K562 (cell line): ENCODE data around the gene FOCAD. TPM values are rescaled to one million over a fixed set of nuclear protein-coding genes. Genes with fewer than 3 reads are reported as not detected.

ENCODE experiments used
- ATAC-seq: fragments of 200-7000 bp; cut with Tn5 transposase; 3 replicates; pipeline ENCODE4 v1.9.1; 2020; ENCODE audit warnings: moderate library complexity
- BruUV-seq: library from RNA; stranded (reverse); fragments of 400-500 nt; replicated peaks from 2 replicates; lab custom pipeline; 2021; lab: Mats Ljungman, UMichigan
- CTCF ChIA-PET: fragments of 300-600 bp; formaldehyde crosslinking; extraction: SDS; loops from one replicate; lab custom pipeline; 2021; ENCODE audit warnings: low intra/inter-chr PET ratio; lab: Yijun Ruan, JAX
- POLR2A ChIA-PET: fragments of 300-600, 350-650 bp; sonication (Branson Sonifier 250); formaldehyde crosslinking; extraction: SDS; loops from one replicate; lab custom pipeline; 2021; ENCODE audit warnings: antibody characterized with exemption, inconsistent platforms; lab: Yijun Ruan, JAX
- DNase-seq, 4 experiments: peaks; one replicate each; pipeline versions ENCODE4 v3.0.0 to v3.0.0-alpha.2; 2011 to 2018; ENCODE audit warnings: low spot score in 3 of 4, mixed read lengths in 3 of 4; ENCODE audit errors: extremely low read depth in 1 of 4
- FAIRE-seq: peaks from 2 replicates; lab custom pipeline; 2011; peaks lifted over from hg19 to GRCh38; lab: Jason Lieb, UNC
- H2AFZ ChIP-seq: 2 replicates; pipeline ENCODE4 v1.6.0; 2011; ENCODE audit warnings: low read depth, low read length, control low read depth, inconsistent platforms
- H3K27ac ChIP-seq: fragments of 200-600 bp; 3 replicates; pipeline ENCODE4 v1.8.0; 2011; ENCODE audit warnings: low read depth, mild to moderate bottlenecking, control low read depth, inconsistent platforms, low read length, moderate library complexity, mixed read lengths; ENCODE audit errors: extremely low read depth
- H3K27me3 ChIP-seq, 2 experiments: fragments of 300-600 bp in 1 of 2; 2 replicates in 1 of 2; 3 replicates in 1 of 2; pipeline versions ENCODE4 v1.6.0 to v1.8.0; 2011; ENCODE audit warnings: inconsistent platforms in 2 of 2, low read length in 2 of 2, mild to moderate bottlenecking in 1 of 2, mixed read lengths in 1 of 2, moderate library complexity in 1 of 2; ENCODE audit not compliant: control insufficient read depth in 2 of 2, insufficient read depth in 2 of 2
- H3K36me3 ChIP-seq: fragments of 300-600 bp; 3 replicates; pipeline ENCODE4 v1.8.0; 2011; ENCODE audit warnings: mild to moderate bottlenecking, low read length, inconsistent platforms; ENCODE audit not compliant: control insufficient read depth, insufficient read depth
- H3K4me1 ChIP-seq, 2 experiments: fragments of 200-600 bp in 1 of 2; replicated peaks in 1 of 2; 2 replicates in 1 of 2; 3 replicates in 1 of 2; pipeline versions ENCODE4 v1.5.1 to v1.8.0; 2011; ENCODE audit warnings: inconsistent platforms in 2 of 2, low read length in 2 of 2, mild to moderate bottlenecking in 1 of 2, mixed read lengths in 1 of 2, moderate library complexity in 1 of 2; ENCODE audit not compliant: control insufficient read depth in 2 of 2, insufficient read depth in 2 of 2
- H3K4me2 ChIP-seq: 2 replicates; pipeline ENCODE4 v1.6.1; 2011; ENCODE audit warnings: low read length, control low read depth, inconsistent platforms, mixed read lengths; ENCODE audit not compliant: insufficient read depth
- H3K4me3 ChIP-seq: fragments of 200-600 bp; sonication (generic), shearing (Covaris generic); 2 replicates; pipeline ENCODE4 v1.5.1; 2016; ENCODE audit warnings: control low read depth, inconsistent platforms
- H3K79me2 ChIP-seq: fragments of 200-600 bp; 3 replicates; pipeline ENCODE4 v1.8.0; 2011; ENCODE audit warnings: low read length, inconsistent platforms; ENCODE audit not compliant: control insufficient read depth, insufficient read depth
- H3K9ac ChIP-seq, 2 experiments: 2 replicates each; pipeline versions ENCODE4 v1.6.0 to v1.6.1; 2011; ENCODE audit warnings: low read depth in 2 of 2, low read length in 2 of 2, control low read depth in 1 of 2, inconsistent platforms in 1 of 2, mild to moderate bottlenecking in 1 of 2, mixed read lengths in 1 of 2; ENCODE audit not compliant: insufficient read depth in 1 of 2
- H3K9me1 ChIP-seq: one replicate; pipeline ENCODE4 v1.6.0; 2011; ENCODE audit warnings: inconsistent platforms, mild to moderate bottlenecking, low read length, moderate library complexity; ENCODE audit not compliant: control insufficient read depth, insufficient read depth
- H3K9me3 ChIP-seq: replicated peaks from 2 replicates; pipeline ENCODE4 v1.5.1; 2011; ENCODE audit warnings: low read depth, low read length, inconsistent platforms; ENCODE audit not compliant: control insufficient read depth, insufficient read depth
- H4K20me1 ChIP-seq: replicated peaks from 2 replicates; pipeline ENCODE4 v1.6.1; 2011; ENCODE audit warnings: low read length, inconsistent platforms, mixed read lengths; ENCODE audit not compliant: control insufficient read depth, insufficient read depth
- ASH1L ChIP-seq: fragments of 450-650 bp; IDR thresholded peaks from 2 replicates; pipeline ENCODE4 v1.6.1; 2018; ENCODE audit warnings: borderline replicate concordance, mild to moderate bottlenecking, low read depth; ENCODE audit not compliant: partially characterized antibody
- C11orf30 ChIP-seq: fragments of 450-650 bp; IDR thresholded peaks from 2 replicates; pipeline ENCODE4 v1.6.1; 2016; ENCODE audit warnings: low read depth, mild to moderate bottlenecking
- CCAR2 ChIP-seq: fragments of 200-400 bp; formaldehyde crosslinking; IDR thresholded peaks from 2 replicates; pipeline ENCODE4 v1.6.1; 2017; ENCODE audit warnings: mild to moderate bottlenecking, low read depth, low read length
- FOXK1 ChIP-seq: sonication (generic); formaldehyde crosslinking; IDR thresholded peaks from 2 replicates; pipeline ENCODE4 v1.8.0; 2022; ENCODE audit warnings: missing genetic modification reagents, mild to moderate bottlenecking, borderline replicate concordance
- FUS ChIP-seq: fragments of 200-400 bp; formaldehyde crosslinking; optimal IDR thresholded peaks from 2 replicates; pipeline ENCODE3; 2017; ENCODE audit warnings: low read depth, low read length
- HMGXB4 ChIP-seq: sonication (generic); formaldehyde crosslinking; IDR thresholded peaks from 2 replicates; pipeline ENCODE4 v1.8.1; 2023; ENCODE audit warnings: mild to moderate bottlenecking, missing genetic modification reagents
- KAT8 ChIP-seq: fragments of 450-650 bp; IDR thresholded peaks from 2 replicates; pipeline ENCODE4 v1.6.1; 2016; ENCODE audit warnings: low read depth, mild to moderate bottlenecking
- KLF6 ChIP-seq: fragments of 250-450 bp; sonication (Bioruptor Pico); IDR thresholded peaks from 2 replicates; pipeline ENCODE4 v1.4.0; 2020; ENCODE audit warnings: mild to moderate bottlenecking, moderate library complexity, borderline replicate concordance
- OTX1 ChIP-seq: fragments of 450-650 bp; formaldehyde crosslinking; IDR thresholded peaks from 2 replicates; pipeline ENCODE4 v1.4.0; 2022; ENCODE audit warnings: mild to moderate bottlenecking
- POU5F1 ChIP-seq: fragments of 150-350 bp; IDR thresholded peaks from 2 replicates; pipeline ENCODE4 v1.6.1; 2014; ENCODE audit warnings: borderline replicate concordance, low read length, low read depth, mild to moderate bottlenecking; ENCODE audit not compliant: partially characterized antibody
- SMAD1 ChIP-seq: fragments of 150-350 bp; IDR thresholded peaks from 2 replicates; pipeline ENCODE4 v1.6.1; 2014; ENCODE audit warnings: low read length, low read depth; ENCODE audit not compliant: partially characterized antibody
- ZFP36 ChIP-seq: fragments of 150-350 bp; IDR thresholded peaks from 2 replicates; pipeline ENCODE4 v1.6.1; 2018; ENCODE audit warnings: low read length, low read depth; ENCODE audit not compliant: partially characterized antibody
- ZNF232 ChIP-seq: sonication (generic); formaldehyde crosslinking; IDR thresholded peaks from 2 replicates; pipeline ENCODE4 v1.8.0; 2022; ENCODE audit warnings: mild to moderate bottlenecking, missing genetic modification reagents
- ZNF592 ChIP-seq: fragments of 450-650 bp; IDR thresholded peaks from 2 replicates; pipeline ENCODE4 v1.6.1; 2017; ENCODE audit warnings: antibody characterized with exemption, mild to moderate bottlenecking
- in situ Hi-C: fragments of 300-500 bp; cut with MboI; formaldehyde crosslinking; loops from 4 replicates; pipeline ENCODE4 v1.15.0; 2018; ENCODE audit warnings: inconsistent platforms, mixed read lengths
- intact Hi-C: fragments of 100-400 bp; cut with micrococcal nuclease; formaldehyde crosslinking; loops from 2 replicates; pipeline ENCODE4 v1.14.2; 2022
- polyA plus RNA-seq, 8 experiments: library from polyadenylated mRNA; depleted of rRNA in 4 of 8; stranded (reverse) in 5 of 8; unstranded in 3 of 8; fragments of >200 nt; fragmentation: Nextera tagmentation in 2 of 8; fragmentation: Illumina TruSeq in 1 of 8; extraction: Ambion mirVana in 2 of 8; extraction: Trizol in 1 of 8; gene quantifications; 2 replicates each; pipeline versions ENCODE4 v1.2.1 to v1.2.3, GENCODE V29; 2011 to 2014; ENCODE audit warnings: inconsistent platforms in 1 of 8, missing spikeins in 1 of 8
- total RNA-seq, 7 experiments: library from RNA; depleted of rRNA in 6 of 7; stranded (reverse); fragments of >200 nt in 6 of 7; fragmentation: Illumina TruSeq in 2 of 7; extraction: Trizol in 2 of 7; gene quantifications; 2 replicates each; pipeline versions ENCODE4 v1.2.1 to v1.2.3, GENCODE V29; 2011 to 2021; ENCODE audit warnings: low replicate concordance in 1 of 7
- TF ChIP-seq, protein P1 (sequence below): fragments of 250-450 bp; sonication (Bioruptor Pico); IDR thresholded peaks from 2 replicates; pipeline ENCODE4 v1.9.0; 2021; ENCODE audit warnings: mild to moderate bottlenecking, inconsistent platforms

FOCAD gene
- total and polyA plus RNA-seq, 9 of the 15 experiments (the other 6 are each of a cell fraction or from before 2014, with no cell fraction given), result 0.13 to 2.4 (median 1.6) TPM

DNA sequence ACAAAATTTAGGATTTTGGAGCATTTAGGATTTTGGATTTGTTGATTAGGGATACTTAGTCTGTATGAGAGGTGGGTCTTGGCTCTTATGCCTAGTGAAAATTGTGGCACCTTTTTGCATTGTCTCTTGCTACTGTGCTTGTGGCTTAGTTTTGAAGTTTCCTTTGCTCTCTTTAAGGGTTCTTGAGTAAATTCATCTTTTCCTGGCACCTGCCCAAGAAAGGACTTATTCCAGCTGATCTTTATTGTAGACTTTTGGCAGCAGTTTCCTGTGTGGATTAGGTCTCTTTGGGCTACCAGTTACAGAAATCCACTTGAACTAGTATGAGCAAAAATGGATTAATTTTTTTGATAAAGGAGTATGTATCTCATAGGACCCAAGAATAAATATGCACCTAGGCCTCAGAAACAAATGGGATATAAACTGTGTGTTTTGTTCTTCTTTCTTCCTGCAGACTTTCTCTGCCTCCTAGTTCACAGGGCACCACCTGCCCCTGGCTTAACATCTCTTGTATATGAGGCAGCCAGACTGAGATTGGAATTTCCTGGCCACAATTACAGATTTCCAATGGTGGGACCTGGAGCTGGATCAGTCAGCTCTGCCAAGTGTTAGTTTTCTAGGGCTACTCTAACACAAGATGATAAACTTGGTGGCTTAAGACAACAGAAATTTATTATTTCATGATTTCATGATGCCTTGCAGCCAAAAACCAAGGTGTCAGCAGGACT, 44.6 kb downstream of the FOCAD start:
- Histone ChIP-seq H3K9me3 (no peaks in the 10 kb centered on the region), H3K79me2 (no peaks in the 10 kb centered on the region), H3K27me3 (no peaks in the 10 kb centered on the region), H3K4me3 (no peak overlapping the region), H4K20me1 (no peaks in the 10 kb centered on the region), H3K4me1 (no peaks in the 10 kb centered on the region), H3K27ac (no peak overlapping the region), H3K36me3 (no peaks in the 10 kb centered on the region), H3K9ac (no peak overlapping the region), H2AFZ (no peak overlapping the region), H3K9me1 (no peaks in the 10 kb centered on the region), H3K4me2 (no peak overlapping the region)
- in situ Hi-C loops, result no loop called here
- FAIRE-seq (no peak), ATAC-seq (no peak), DNase-seq (no peak)
- no TSS peak for BruUV-seq
- intact Hi-C loops, result no loop called here
- ChIA-PET POLR2A (no interaction called here), CTCF (no interaction called here)
- no peak for TF ChIP-seq FOXK1 (CRISPR knock-in tag)
- no peak for TF ChIP-seq OTX1 (CRISPR knock-in tag)
- no peak for TF ChIP-seq C11orf30
- no peak for TF ChIP-seq POU5F1
- TF ChIP-seq ZFP36, result no peak
- TF ChIP-seq ZNF232, result no peak
- no peak for TF ChIP-seq KAT8
- TF ChIP-seq HMGXB4 (CRISPR knock-in tag), result no peak
- TF ChIP-seq SMAD1, result no peak
- no peak for TF ChIP-seq CCAR2
- no peak for TF ChIP-seq FUS
- TF ChIP-seq KLF6 (CRISPR knock-in tag), result no peak
- TF ChIP-seq, protein P1, sequence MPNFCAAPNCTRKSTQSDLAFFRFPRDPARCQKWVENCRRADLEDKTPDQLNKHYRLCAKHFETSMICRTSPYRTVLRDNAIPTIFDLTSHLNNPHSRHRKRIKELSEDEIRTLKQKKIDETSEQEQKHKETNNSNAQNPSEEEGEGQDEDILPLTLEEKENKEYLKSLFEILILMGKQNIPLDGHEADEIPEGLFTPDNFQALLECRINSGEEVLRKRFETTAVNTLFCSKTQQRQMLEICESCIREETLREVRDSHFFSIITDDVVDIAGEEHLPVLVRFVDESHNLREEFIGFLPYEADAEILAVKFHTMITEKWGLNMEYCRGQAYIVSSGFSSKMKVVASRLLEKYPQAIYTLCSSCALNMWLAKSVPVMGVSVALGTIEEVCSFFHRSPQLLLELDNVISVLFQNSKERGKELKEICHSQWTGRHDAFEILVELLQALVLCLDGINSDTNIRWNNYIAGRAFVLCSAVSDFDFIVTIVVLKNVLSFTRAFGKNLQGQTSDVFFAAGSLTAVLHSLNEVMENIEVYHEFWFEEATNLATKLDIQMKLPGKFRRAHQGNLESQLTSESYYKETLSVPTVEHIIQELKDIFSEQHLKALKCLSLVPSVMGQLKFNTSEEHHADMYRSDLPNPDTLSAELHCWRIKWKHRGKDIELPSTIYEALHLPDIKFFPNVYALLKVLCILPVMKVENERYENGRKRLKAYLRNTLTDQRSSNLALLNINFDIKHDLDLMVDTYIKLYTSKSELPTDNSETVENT (CRISPR knock-in tag), result no peak
- no peak for TF ChIP-seq ZNF592
- no peak for TF ChIP-seq ASH1L
